ENCODE data around the gene ZRANB2.

GRCh38 chr1:71054281-71054731 lies 26.5 kb downstream of the ZRANB2 start:
- TF ChIP-seq CTCF (conservative IDR thresholded peaks at IDR 0.05 in 1 of 2, IDR thresholded peaks at IDR 0.05 in 1 of 2; ENCODE audit: low read depth in 1 of 2, low read length in 2 of 2) (no peak), EZH2 (IDR thresholded peaks at IDR 0.05; ENCODE audit: low read length, missing control alignments) (no peak)

All from fibroblast of lung (primary cell).